Measurements from ENCODE around the gene HDLBP.

DNA sequence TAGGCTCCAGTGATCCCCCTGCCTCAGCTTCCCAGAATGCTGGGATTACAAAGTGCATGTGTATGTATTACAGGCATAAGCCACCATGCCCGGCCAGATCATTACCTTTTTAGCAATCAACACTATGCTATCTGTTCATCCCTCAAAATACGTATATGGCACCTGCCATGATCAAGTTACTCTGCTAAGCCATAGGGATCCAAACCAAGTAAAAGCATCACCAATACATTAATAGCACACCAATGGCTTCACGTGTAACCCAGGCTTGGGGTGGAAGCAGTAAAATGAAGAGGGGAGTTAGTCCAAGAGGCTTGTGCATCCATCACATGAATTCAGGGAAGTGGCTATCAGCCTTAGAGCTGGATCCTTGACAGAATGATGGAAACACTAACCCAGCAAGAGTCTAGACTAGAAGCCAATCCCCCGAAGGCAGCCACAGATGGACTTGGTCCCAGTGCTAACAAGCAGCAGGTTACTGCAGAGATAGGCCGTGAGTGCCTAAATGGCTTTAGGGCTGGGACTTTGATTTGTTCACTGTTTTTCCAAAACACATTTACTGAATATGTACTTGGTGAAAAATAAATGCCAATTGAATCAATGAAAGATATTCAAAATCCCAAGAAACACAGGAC lies 11.3 kb downstream of the HDLBP start:
- TF ChIP-seq CTCF (IDR thresholded peaks at IDR 0.05; ENCODE audit: low read depth, low read length), result no peak
- TF ChIP-seq MYC (IDR thresholded peaks at IDR 0.05; ENCODE audit: low read depth, low read length), result no peak

Measured in NB4 (cell line).